HepG2 (cell line): ENCODE data around the gene RAPSN. TPM values are rescaled to one million over a fixed set of nuclear protein-coding genes. Genes with fewer than 3 reads are reported as not detected.
A peak's percentile ranks its signal among the peaks of the same experiment; 100 is the strongest.

ENCODE experiments used
- HDAC6 ChIP-seq: fragments of 200-600 bp; sonication (generic); IDR thresholded peaks from 2 replicates; pipeline ENCODE4 v1.7.0; 2017; ENCODE audit warnings: mild to moderate bottlenecking, antibody characterized with exemption, low read length, low read depth
- ISX ChIP-seq: sonication (generic); formaldehyde crosslinking; conservative IDR thresholded peaks from 2 replicates; pipeline ENCODE4 v1.5.0; 2020; ENCODE audit warnings: missing genetic modification reagents
- KLF6 ChIP-seq: IDR thresholded peaks from 2 replicates; pipeline ENCODE4 v1.8.0; 2016; ENCODE audit warnings: missing biosample characterization, missing genetic modification reagents
- MBD4 ChIP-seq: IDR thresholded peaks from 2 replicates; pipeline ENCODE4 v1.6.1; 2012; ENCODE audit warnings: low read length, inconsistent platforms, borderline replicate concordance
- RARG ChIP-seq: sonication (generic); formaldehyde crosslinking; IDR thresholded peaks from 2 replicates; pipeline ENCODE4 v1.4.0; 2020; ENCODE audit warnings: low read depth, mild to moderate bottlenecking, missing genetic modification reagents
- RELA ChIP-seq: sonication (generic); formaldehyde crosslinking; IDR thresholded peaks from 2 replicates; pipeline ENCODE4 v1.4.0; 2020; ENCODE audit warnings: missing genetic modification reagents
- TBP ChIP-seq: sonication (generic); formaldehyde crosslinking; IDR thresholded peaks from 2 replicates; pipeline ENCODE4 v1.5.0; 2020; ENCODE audit warnings: missing genetic modification reagents
- TFDP1 ChIP-seq: IDR thresholded peaks from 2 replicates; pipeline ENCODE4 v1.6.1; 2016; ENCODE audit warnings: missing compliant biosample characterization, missing genetic modification reagents, borderline replicate concordance
- ZBTB25 ChIP-seq: IDR thresholded peaks from 2 replicates; pipeline ENCODE4 v1.6.1; 2018; ENCODE audit warnings: missing genetic modification reagents
- ZHX2 ChIP-seq, 2 experiments: sonication (generic) in 1 of 2; formaldehyde crosslinking in 1 of 2; IDR thresholded peaks; 2 replicates each; pipeline versions ENCODE4 v1.6.1 to v1.9.0; 2014 to 2022; ENCODE audit warnings: antibody characterized with exemption in 1 of 2, borderline replicate concordance in 1 of 2, inconsistent platforms in 1 of 2, low read depth in 1 of 2, missing genetic modification reagents in 1 of 2
- ZNF326 ChIP-seq: sonication (generic); formaldehyde crosslinking; IDR thresholded peaks from 2 replicates; pipeline ENCODE4 v1.4.0; 2020; ENCODE audit warnings: missing genetic modification reagents, borderline replicate concordance
- ZNF510 ChIP-seq: sonication (generic); formaldehyde crosslinking; IDR thresholded peaks from 2 replicates; pipeline ENCODE4 v1.4.0; 2020; ENCODE audit warnings: low read depth, mild to moderate bottlenecking, missing genetic modification reagents
- ZNF564 ChIP-seq: sonication (generic); formaldehyde crosslinking; IDR thresholded peaks from 2 replicates; pipeline ENCODE4 v1.8.1; 2023; ENCODE audit warnings: mild to moderate bottlenecking, missing genetic modification reagents
- ZNF609 ChIP-seq: sonication (generic); formaldehyde crosslinking; IDR thresholded peaks from 2 replicates; pipeline ENCODE4 v1.4.0; 2020; ENCODE audit warnings: mild to moderate bottlenecking, missing genetic modification reagents, borderline replicate concordance
- polyA plus RNA-seq, 8 experiments: library from polyadenylated mRNA; depleted of rRNA in 3 of 8; stranded (reverse) in 7 of 8; unstranded in 1 of 8; fragments of >200 nt; fragmentation: Illumina TruSeq in 4 of 8; extraction: Trizol in 4 of 8; gene quantifications; 2 replicates each; pipeline versions ENCODE4 v1.2.1 to v1.2.3, GENCODE V29; 2011 to 2016; ENCODE audit warnings: low read depth in 4 of 8, missing spikeins in 1 of 8, mixed read lengths in 1 of 8; ENCODE audit not compliant: insufficient read depth in 1 of 8
- total RNA-seq, 5 experiments: library from RNA; depleted of rRNA; stranded (reverse); fragments of >200 nt; fragmentation: Illumina TruSeq; extraction: Trizol; gene quantifications; 2 replicates each; pipeline ENCODE4 v1.2.3, GENCODE V29; 2016; ENCODE audit warnings: low read depth in 1 of 5

The RAPSN gene
- total and polyA plus RNA-seq, 2 of the 13 experiments (the other 11 are each of a cell fraction or from before 2014, with no cell fraction given), result 0.15 to 1.2 TPM

GRCh38 chr11:47407746-47408590 lies 41.0 kb downstream of the RAPSN start, which contains the start of gene SLC39A13 (continued):
- TF ChIP-seq ZNF609 (CRISPR knock-in tag) (no peak), ZNF510 (CRISPR knock-in tag) (no peak; the same call in 1 of the 2 replicates), HDAC6 (no peak), RARG (CRISPR knock-in tag) (no peak), ZHX2 (IDR thresholded peaks at IDR 0.05; ENCODE audit: low read depth) (peak; percentile 39; the same call in 1 of the 2 replicates), ZHX2 (CRISPR knock-in tag; IDR thresholded peaks at IDR 0.05; ENCODE audit: borderline replicate concordance) (no peak), RELA (no peak; the same call in none of the 2 replicates), ZNF564 (no peak), TBP (peak; percentile 60; the same call in 1 of the 2 replicates), TFDP1 (no peak), MBD4 (no peak), ZNF326 (CRISPR knock-in tag) (no peak), ZBTB25 (peak; percentile 99), ISX (CRISPR knock-in tag) (no peak), KLF6 (peak; percentile 78)
